IMR-90 (cell line): ENCODE data around the gene EHF. TPM values are rescaled to one million over a fixed set of nuclear protein-coding genes. Genes with fewer than 3 reads are reported as not detected.

Source experiments
- ATAC-seq: fragments of 200-7000 bp; cut with Tn5 transposase; 2 replicates; pipeline ENCODE4 v1.9.1; 2020; ENCODE audit warnings: low read depth, mild to moderate bottlenecking, moderate library complexity
- BruUV-seq: library from RNA; stranded (reverse); fragments of 400-500 nt; replicated peaks from 2 replicates; lab custom pipeline; 2021; lab: Mats Ljungman, UMichigan
- CTCF ChIA-PET: fragments of 300-600 bp; formaldehyde crosslinking; extraction: SDS; loops from one replicate; lab custom pipeline; 2021; ENCODE audit warnings: antibody characterized with exemption; lab: Yijun Ruan, JAX
- POLR2A ChIA-PET: fragments of 300-600 bp; sonication (Branson Sonifier 250); formaldehyde crosslinking; loops from one replicate; lab custom pipeline; 2022; ENCODE audit warnings: antibody characterized with exemption; ENCODE audit not compliant: unreplicated experiment; lab: Charles Lee
- DNase-seq: peaks from one replicate; pipeline ENCODE4 v3.0.0; 2013
- H2AFZ ChIP-seq: replicated peaks from 2 replicates; pipeline ENCODE3; 2013; ENCODE audit warnings: low read length, mild to moderate bottlenecking; ENCODE audit not compliant: poor library complexity
- H2AK5ac ChIP-seq: 2 replicates; pipeline ENCODE4 v1.6.1; 2013; ENCODE audit warnings: low read depth, low read length, inconsistent platforms
- H2AK9ac ChIP-seq: replicated peaks from 2 replicates; pipeline ENCODE3; 2013; ENCODE audit warnings: mild to moderate bottlenecking, low read depth, low read length, moderate library complexity; ENCODE audit not compliant: poor library complexity
- H2BK120ac ChIP-seq: 2 replicates; pipeline ENCODE4 v1.6.1; 2013; ENCODE audit warnings: low read depth, low read length, inconsistent platforms
- H2BK15ac ChIP-seq: 3 replicates; pipeline ENCODE4 v1.6.1; 2013; ENCODE audit warnings: low read depth, low read length, inconsistent platforms
- H2BK20ac ChIP-seq: 2 replicates; pipeline ENCODE4 v1.6.1; 2013; ENCODE audit warnings: low read depth, mild to moderate bottlenecking, inconsistent platforms, low read length, moderate library complexity
- H2BK5ac ChIP-seq: 2 replicates; pipeline ENCODE4 v1.6.1; 2013; ENCODE audit warnings: mild to moderate bottlenecking, low read depth, low read length, inconsistent platforms; ENCODE audit not compliant: poor library complexity, severe bottlenecking
- H3K14ac ChIP-seq: replicated peaks from 2 replicates; pipeline ENCODE4 v1.6.1; 2013; ENCODE audit warnings: low read depth, low read length, inconsistent platforms
- H3K18ac ChIP-seq: 2 replicates; pipeline ENCODE4 v1.6.1; 2013; ENCODE audit warnings: low read depth, low read length, control low read depth
- H3K23ac ChIP-seq: 2 replicates; pipeline ENCODE4 v1.6.1; 2013; ENCODE audit warnings: low read depth, low read length, inconsistent platforms
- H3K27ac ChIP-seq: 2 replicates; pipeline ENCODE4 v1.5.1; 2013; ENCODE audit warnings: mild to moderate bottlenecking, control low read depth, low read length; ENCODE audit not compliant: insufficient read depth
- H3K27me3 ChIP-seq: 2 replicates; pipeline ENCODE4 v1.6.1; 2013; ENCODE audit warnings: low read length; ENCODE audit not compliant: control insufficient read depth, insufficient read depth
- H3K36me3 ChIP-seq: 2 replicates; pipeline ENCODE4 v1.6.1; 2013; ENCODE audit warnings: low read length, mixed read lengths; ENCODE audit not compliant: control insufficient read depth, insufficient read depth
- H3K4ac ChIP-seq: 2 replicates; pipeline ENCODE4 v1.6.1; 2013; ENCODE audit warnings: low read depth, low read length, inconsistent platforms
- H3K4me1 ChIP-seq: 2 replicates; pipeline ENCODE4 v1.6.1; 2013; ENCODE audit warnings: low read length, mixed read lengths; ENCODE audit not compliant: control insufficient read depth, insufficient read depth
- H3K4me2 ChIP-seq: 2 replicates; pipeline ENCODE4 v1.6.1; 2013; ENCODE audit warnings: low read depth, mild to moderate bottlenecking, control low read depth, low read length, moderate library complexity
- H3K4me3 ChIP-seq: 2 replicates; pipeline ENCODE4 v1.5.1; 2013; ENCODE audit warnings: low read depth, mild to moderate bottlenecking, control low read depth, low read length, moderate library complexity; ENCODE audit not compliant: insufficient read depth
- H3K56ac ChIP-seq: 2 replicates; pipeline ENCODE4 v1.6.1; 2013; ENCODE audit warnings: low read length, inconsistent platforms; ENCODE audit not compliant: insufficient read depth; ENCODE audit errors: extremely low read depth
- H3K79me1 ChIP-seq, 2 experiments: 2 replicates each; pipeline ENCODE4 v1.6.1; 2013; ENCODE audit warnings: low read length in 2 of 2, inconsistent platforms in 1 of 2, low read depth in 1 of 2
- H3K9ac ChIP-seq: 2 replicates; pipeline ENCODE4 v1.6.1; 2013; ENCODE audit warnings: low read depth, low read length, control low read depth
- H3K9me1 ChIP-seq: 2 replicates; pipeline ENCODE4 v1.6.1; 2013; ENCODE audit warnings: low read length, inconsistent platforms; ENCODE audit not compliant: insufficient read depth
- H3K9me3 ChIP-seq: 2 replicates; pipeline ENCODE4 v1.6.1; 2013; ENCODE audit warnings: low read length; ENCODE audit not compliant: control insufficient read depth, insufficient read depth
- H4K20me1 ChIP-seq: 2 replicates; pipeline ENCODE4 v1.6.1; 2013; ENCODE audit warnings: low read length, inconsistent platforms; ENCODE audit not compliant: insufficient read depth
- H4K5ac ChIP-seq: 2 replicates; pipeline ENCODE4 v1.6.1; 2013; ENCODE audit warnings: mild to moderate bottlenecking, low read depth, low read length, control low read depth
- H4K8ac ChIP-seq, 2 experiments: 2 replicates each; pipeline ENCODE4 v1.6.1; 2013; ENCODE audit warnings: low read depth in 2 of 2, low read length in 2 of 2, control low read depth in 1 of 2, inconsistent platforms in 1 of 2
- H4K91ac ChIP-seq: 2 replicates; pipeline ENCODE4 v1.6.1; 2013; ENCODE audit warnings: low read depth, low read length, inconsistent platforms; ENCODE audit not compliant: insufficient read depth
- CTCF ChIP-seq: conservative IDR thresholded peaks from 2 replicates; pipeline ENCODE4 v1.5.1; 2012; ENCODE audit warnings: mild to moderate bottlenecking, low read depth, low read length, improper control_type of control experiment
- MAFK ChIP-seq: IDR thresholded peaks from 2 replicates; pipeline ENCODE4 v1.6.1; 2012; ENCODE audit warnings: low read depth, low read length, improper control_type of control experiment
- RCOR1 ChIP-seq: IDR thresholded peaks from 2 replicates; pipeline ENCODE4 v1.6.1; 2012; ENCODE audit warnings: mild to moderate bottlenecking, low read length, improper control_type of control experiment; ENCODE audit not compliant: insufficient replicate concordance
- WGBS, 2 experiments: methylation state at CpG; one replicate each; pipeline versions ENCODE4 v1.1.5 to v1.1.7; 2013; ENCODE audit warnings: missing lambda C conversion rate in 2 of 2; ENCODE audit not compliant: insufficient read length in 1 of 2; ENCODE audit errors: extremely low coverage in 2 of 2; 5-methylcytosine and 5-hydroxymethylcytosine counted together
- dilution Hi-C: fragments of 300-500 bp; cut with HindIII; formaldehyde crosslinking; loops from one replicate; pipeline ENCODE4 v1.14.3; 2018; ENCODE audit warnings: low sequenced_read_pairs; ENCODE audit not compliant: unreplicated experiment
- in situ Hi-C: fragments of 300-500 bp; cut with MboI; formaldehyde crosslinking; loops from 3 replicates; pipeline ENCODE4 v1.14.3; 2019; ENCODE audit warnings: low sequenced_read_pairs, inconsistent platforms, mixed read lengths
- intact Hi-C: fragments of 100-400 bp; cut with micrococcal nuclease; formaldehyde crosslinking; loops from 2 replicates; pipeline ENCODE4 v1.10.0; 2022
- polyA plus RNA-seq, 3 experiments: library from polyadenylated mRNA; depleted of rRNA; stranded (reverse); fragments of >200 nt; gene quantifications; 2 replicates each; pipeline ENCODE4 v1.2.3, GENCODE V29; 2012; ENCODE audit warnings: low replicate concordance in 1 of 3
- total RNA-seq: library from RNA; depleted of rRNA; stranded (reverse); fragments of >200 nt; gene quantifications from 2 replicates; pipeline ENCODE4 v1.2.3, GENCODE V29; 2012

Gene EHF
- total and polyA plus RNA-seq, 2 of the 4 experiments (the other 2 are of a cell fraction) = under 0.01 TPM; not detected in 1

- TF ChIP-seq CTCF = no peak
These were observed 47.1 kb downstream of the EHF start (continued) for GRCh38 chr11:34667810-34668582.

GRCh38 chr11:34668583-34669053 lies 47.7 kb downstream of the EHF start:
- no peak overlapping the region for H4K8ac ChIP-seq
- H2AK5ac ChIP-seq = no peak overlapping the region
- H3K4me2 ChIP-seq = no peak overlapping the region
- H2AK9ac ChIP-seq = peak overlapping the region; percentile 70
- no peaks in the 10 kb centered on the region for H3K9me1 ChIP-seq
- no peaks in the 10 kb centered on the region for H4K20me1 ChIP-seq
- no peaks in the 10 kb centered on the region; the same call in 1 of the 2 replicates for H3K4me1 ChIP-seq
- 0 out of 2 replicates have a peak overlapping the region, but pooled peaks have one; percentile 52 for H3K14ac ChIP-seq
- dilution Hi-C loops = no loop called here
- H3K23ac ChIP-seq = no peak overlapping the region
- H3K56ac ChIP-seq = no peak overlapping the region
- no peak overlapping the region for H3K18ac ChIP-seq
- 93% methylated on average over 2 of the region's 4 CpGs; no CpG with 5 or more reads in 1 of the 2 experiments for WGBS, 2 experiments
- in situ Hi-C loops = no loop called here
- TF ChIP-seq MAFK (no peak), RCOR1 (no peak)
- H3K9me3 ChIP-seq = no peaks in the 10 kb centered on the region
- H4K91ac ChIP-seq = no peak overlapping the region
- H2BK5ac ChIP-seq = no peak overlapping the region
- no peak overlapping the region for H2BK20ac ChIP-seq
- no peak overlapping the region for H2AFZ ChIP-seq
- DNase-seq = no peak
- no peak overlapping the region for H3K27ac ChIP-seq
- no peaks in the 10 kb centered on the region for H3K27me3 ChIP-seq
- H2BK15ac ChIP-seq = peak overlapping the region; percentile 17; the same call in 1 of the 3 replicates
- H2BK120ac ChIP-seq = no peak overlapping the region
- no peak overlapping the region for H3K4ac ChIP-seq
- intact Hi-C loops = no loop called here
- no peak for ATAC-seq
- no peaks in the 10 kb centered on the region for H3K79me1 ChIP-seq
- no TSS peak for BruUV-seq
- POLR2A ChIA-PET = no interaction called here
- no peak overlapping the region for H3K9ac ChIP-seq
- no peak overlapping the region for H3K4me3 ChIP-seq
- no peaks in the 10 kb centered on the region for H3K36me3 ChIP-seq
- no peak overlapping the region for H4K5ac ChIP-seq
- CTCF ChIA-PET = no interaction called here
